ENCODE results near the gene NQO2.
"Not testable (repeated sequence)": the region's sequence is repeated elsewhere in the genome, so short reads cannot be mapped to it uniquely, and the experiment has no call there.

The NQO2 gene

DNA sequence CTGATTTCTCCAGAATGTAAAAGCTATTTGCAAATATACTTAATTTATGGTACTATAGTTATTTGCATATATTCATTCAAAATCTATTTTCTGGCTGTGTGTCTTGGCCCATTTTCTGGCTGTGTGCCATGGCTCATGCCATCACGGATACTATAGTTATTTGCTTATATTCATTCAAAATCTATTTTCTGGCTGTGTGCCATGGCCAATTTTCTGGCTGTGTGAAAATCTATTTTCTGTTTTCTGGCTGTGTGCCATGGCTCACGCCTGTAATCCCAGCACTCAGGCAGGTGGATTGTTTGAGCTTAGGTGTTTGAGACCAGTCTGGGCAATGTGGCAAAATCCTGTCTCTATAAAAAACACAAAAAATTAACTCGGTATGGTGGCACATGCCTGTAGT lies 39.7 kb downstream of the NQO2 start:
- H3K27me3 ChIP-seq (replicated peaks) = no peaks in the 10 kb centered on the region
- in situ Hi-C loops (cut with HindIII; ENCODE audit: low pct_ligation_motif_present, low sequenced_read_pairs) = no loop called here
- H3K4me3 ChIP-seq (ENCODE audit: low read depth, low read length) = no peak overlapping the region
- no peak for DNase-seq
- no peaks in the 10 kb centered on the region for H3K36me3 ChIP-seq (replicated peaks)
- TF ChIP-seq, protein P1, sequence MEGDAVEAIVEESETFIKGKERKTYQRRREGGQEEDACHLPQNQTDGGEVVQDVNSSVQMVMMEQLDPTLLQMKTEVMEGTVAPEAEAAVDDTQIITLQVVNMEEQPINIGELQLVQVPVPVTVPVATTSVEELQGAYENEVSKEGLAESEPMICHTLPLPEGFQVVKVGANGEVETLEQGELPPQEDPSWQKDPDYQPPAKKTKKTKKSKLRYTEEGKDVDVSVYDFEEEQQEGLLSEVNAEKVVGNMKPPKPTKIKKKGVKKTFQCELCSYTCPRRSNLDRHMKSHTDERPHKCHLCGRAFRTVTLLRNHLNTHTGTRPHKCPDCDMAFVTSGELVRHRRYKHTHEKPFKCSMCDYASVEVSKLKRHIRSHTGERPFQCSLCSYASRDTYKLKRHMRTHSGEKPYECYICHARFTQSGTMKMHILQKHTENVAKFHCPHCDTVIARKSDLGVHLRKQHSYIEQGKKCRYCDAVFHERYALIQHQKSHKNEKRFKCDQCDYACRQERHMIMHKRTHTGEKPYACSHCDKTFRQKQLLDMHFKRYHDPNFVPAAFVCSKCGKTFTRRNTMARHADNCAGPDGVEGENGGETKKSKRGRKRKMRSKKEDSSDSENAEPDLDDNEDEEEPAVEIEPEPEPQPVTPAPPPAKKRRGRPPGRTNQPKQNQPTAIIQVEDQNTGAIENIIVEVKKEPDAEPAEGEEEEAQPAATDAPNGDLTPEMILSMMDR (IDR thresholded peaks at IDR 0.05; ENCODE audit: low read depth, low read length, missing control alignments) = no peak
- H3K27ac ChIP-seq = no peak overlapping the region

DNA sequence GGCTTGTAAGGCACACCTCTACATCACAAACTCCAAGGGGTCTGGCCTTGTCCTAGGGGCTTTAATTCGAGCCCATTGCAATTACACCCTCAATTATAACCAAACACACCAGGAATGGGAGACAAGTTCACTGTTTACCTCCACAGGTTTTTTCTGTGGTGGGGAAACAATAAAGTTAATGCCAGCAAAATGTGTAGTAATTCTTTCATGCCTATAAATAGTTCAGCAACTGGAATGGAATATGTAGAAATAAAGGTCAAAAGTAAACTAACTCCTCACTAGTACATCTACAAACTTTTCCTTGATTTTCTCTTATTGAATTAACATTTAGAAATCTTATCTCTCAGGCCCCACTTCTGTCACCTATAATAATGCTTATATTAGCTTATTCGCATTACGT lies 41.5 kb downstream of the NQO2 start:
- TF ChIP-seq, protein P1 (IDR thresholded peaks at IDR 0.05; ENCODE audit: low read depth, low read length, missing control alignments) = no peak
- no peak overlapping the region for H3K27ac ChIP-seq
- no peak overlapping the region for H3K4me3 ChIP-seq (ENCODE audit: low read depth, low read length)
- in situ Hi-C loops (cut with HindIII; ENCODE audit: low pct_ligation_motif_present, low sequenced_read_pairs) = no loop called here
- H3K36me3 ChIP-seq (replicated peaks) = no peaks in the 10 kb centered on the region
- no peaks in the 10 kb centered on the region for H3K27me3 ChIP-seq (replicated peaks)
- DNase-seq = no peak

DNA sequence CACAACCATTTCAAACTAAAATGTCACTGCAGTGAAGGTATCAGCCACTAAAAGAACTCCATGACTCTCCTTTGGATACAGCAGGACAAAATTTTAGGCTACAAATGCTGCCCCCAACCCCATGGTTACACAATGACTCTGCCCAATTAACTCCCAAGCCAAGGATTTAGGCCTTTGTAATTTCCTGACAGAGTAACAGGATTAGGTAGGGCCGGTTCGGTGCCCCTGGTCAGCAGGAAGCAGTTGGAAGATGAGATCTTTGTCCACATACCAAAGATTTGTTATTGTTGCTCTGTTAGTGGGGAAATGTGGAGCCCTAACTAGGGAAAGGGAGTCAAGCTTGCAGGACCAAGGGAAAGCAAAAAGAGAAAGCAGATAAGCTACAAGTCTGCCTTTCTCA lies 41.9 kb downstream of the NQO2 start:
- Histone ChIP-seq H3K4me3 (ENCODE audit: low read depth, low read length) (no peak overlapping the region), H3K27ac (no peak overlapping the region), H3K27me3 (replicated peaks) (no peaks in the 10 kb centered on the region), H3K36me3 (replicated peaks) (no peaks in the 10 kb centered on the region)
- TF ChIP-seq, protein P1 (IDR thresholded peaks at IDR 0.05; ENCODE audit: low read depth, low read length, missing control alignments) = no peak
- in situ Hi-C loops (cut with HindIII; ENCODE audit: low pct_ligation_motif_present, low sequenced_read_pairs) = no loop called here
- no peak for DNase-seq

DNA sequence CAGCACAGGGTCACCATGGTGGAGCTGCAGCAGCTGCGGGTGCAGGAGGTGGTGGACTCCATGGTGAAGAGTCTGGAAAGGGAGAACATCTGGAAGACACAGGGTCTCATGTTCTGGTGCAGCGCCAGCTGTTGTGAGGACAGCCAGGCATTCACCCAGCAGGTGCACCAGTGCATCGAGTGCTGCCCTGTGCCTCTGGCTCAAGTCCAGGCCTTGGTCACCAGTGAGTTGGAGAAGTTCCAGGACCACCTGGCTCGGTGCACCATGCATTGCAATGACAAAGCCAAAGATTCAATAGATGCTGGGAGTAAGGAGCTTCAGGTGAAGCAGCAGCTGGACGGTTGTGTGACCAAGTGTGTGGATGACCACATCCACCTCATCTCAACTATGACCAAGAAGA lies 45.7 kb downstream of the NQO2 start:
- Histone ChIP-seq H3K36me3 (replicated peaks) (no peaks in the 10 kb centered on the region), H3K4me3 (ENCODE audit: low read depth, low read length) (no peak overlapping the region), H3K27ac (no peak overlapping the region), H3K27me3 (replicated peaks) (no peaks in the 10 kb centered on the region)
- no peak for DNase-seq
- in situ Hi-C loops (cut with HindIII; ENCODE audit: low pct_ligation_motif_present, low sequenced_read_pairs) = no loop called here
- TF ChIP-seq, protein P1 (IDR thresholded peaks at IDR 0.05; ENCODE audit: low read depth, low read length, missing control alignments) = no peak

DNA sequence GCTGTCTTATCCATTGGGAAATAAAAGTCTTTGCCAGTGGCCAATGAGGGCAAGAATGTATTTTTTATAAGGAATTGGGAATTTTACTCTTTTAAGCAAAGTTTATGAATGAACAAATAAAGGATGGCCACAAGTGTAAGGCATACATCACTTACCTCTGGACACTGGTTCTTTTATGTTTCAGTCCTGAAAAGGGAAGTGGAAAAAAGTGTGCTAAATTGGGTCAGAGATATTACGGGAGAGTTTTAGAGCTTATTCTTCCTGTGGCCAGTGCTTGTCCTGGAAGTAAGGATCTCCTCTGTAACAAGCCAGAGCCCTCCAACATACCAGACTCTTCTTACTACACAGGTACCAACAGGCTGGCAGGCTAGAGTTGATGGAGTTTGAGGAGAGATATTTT lies 46.1 kb downstream of the NQO2 start:
- TF ChIP-seq, protein P1 (IDR thresholded peaks at IDR 0.05; ENCODE audit: low read depth, low read length, missing control alignments) = no peak
- Histone ChIP-seq H3K36me3 (replicated peaks) (no peaks in the 10 kb centered on the region), H3K4me3 (ENCODE audit: low read depth, low read length) (no peak overlapping the region), H3K27me3 (replicated peaks) (no peaks in the 10 kb centered on the region), H3K27ac (no peak overlapping the region)
- no peak for DNase-seq
- in situ Hi-C loops (cut with HindIII; ENCODE audit: low pct_ligation_motif_present, low sequenced_read_pairs) = no loop called here

DNA sequence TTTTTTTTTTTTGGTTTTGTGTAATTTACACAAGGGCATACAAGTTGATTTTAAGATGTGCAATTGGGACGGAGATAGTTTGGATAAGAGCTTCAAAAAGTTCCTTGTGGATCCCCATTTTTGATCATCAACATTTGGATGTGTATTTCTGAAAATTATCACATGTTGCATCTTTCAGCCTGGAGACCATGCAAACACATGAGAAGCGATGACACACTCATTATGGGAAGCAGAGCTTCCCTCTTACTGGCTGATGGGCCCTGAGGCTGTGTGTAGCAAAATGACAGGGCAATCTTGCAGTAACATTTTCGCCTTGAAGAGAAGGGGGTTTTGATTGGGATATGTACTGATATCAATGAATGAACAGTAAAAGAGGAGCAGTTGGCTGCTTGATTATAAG lies 46.6 kb downstream of the NQO2 start:
- Histone ChIP-seq H3K27me3 (replicated peaks) (no peaks in the 10 kb centered on the region), H3K27ac (no peak overlapping the region), H3K36me3 (replicated peaks) (no peaks in the 10 kb centered on the region), H3K4me3 (ENCODE audit: low read depth, low read length) (no peak overlapping the region)
- no peak for DNase-seq
- in situ Hi-C loops (cut with HindIII; ENCODE audit: low pct_ligation_motif_present, low sequenced_read_pairs) = no loop called here
- TF ChIP-seq, protein P1 (IDR thresholded peaks at IDR 0.05; ENCODE audit: low read depth, low read length, missing control alignments) = no peak

DNA sequence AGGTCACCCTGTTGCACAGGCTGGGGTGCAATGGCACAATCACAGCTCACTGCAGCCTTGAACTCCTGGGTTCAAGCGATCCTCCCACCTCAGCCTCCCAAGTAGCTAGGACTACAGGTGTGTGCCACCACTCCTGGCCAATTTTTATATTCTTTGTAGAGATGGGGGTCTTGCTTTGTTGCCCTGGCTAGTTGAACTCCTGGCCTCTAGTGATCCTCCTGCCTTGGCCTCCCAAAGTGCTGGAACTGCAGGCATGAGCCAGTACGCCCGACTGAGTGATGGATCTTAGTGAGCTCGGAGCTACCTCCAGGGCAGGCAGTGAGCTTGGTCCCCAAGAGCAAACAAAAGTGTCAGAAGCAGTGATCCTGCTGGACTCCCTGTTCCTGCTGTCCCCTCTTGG lies 48.3 kb downstream of the NQO2 start:
- DNase-seq; H3K27me3 ChIP-seq (replicated peaks): not testable (repeated sequence)

More for the DNA sequence above, 48.3 kb downstream of the NQO2 start:
- H3K4me3 ChIP-seq (ENCODE audit: low read depth, low read length); in situ Hi-C loops (cut with HindIII; ENCODE audit: low pct_ligation_motif_present, low sequenced_read_pairs); H3K36me3 ChIP-seq (replicated peaks); H3K27ac ChIP-seq: not testable (repeated sequence)
